Natural killer cell treated with Interleukin-12 subunit alpha and Interleukin-12 subunit beta and Interleukin-15 and Interleukin-18, amount 100 ng/mL, for 72 hours (primary cell): Measurements from ENCODE around the gene PHLDB1. TPM values are rescaled to one million over a fixed set of nuclear protein-coding genes. Genes with fewer than 3 reads are reported as not detected.
"Not testable (repeated sequence)": the region's sequence is repeated elsewhere in the genome, so short reads cannot be mapped to it uniquely, and the experiment has no call there.

Source experiments
- ATAC-seq, 2 donors: fragments of 150-1000 bp; cut with Tn5 transposase in 1 of 2; sonication (Bioruptor Pico), chemical (Tn5 transposase) in 1 of 2; 2 replicates each; pipeline ENCODE4 v1.10.0; 2021
- DNase-seq: peaks from one replicate; pipeline ENCODE4 v3.0.0; 2022; ENCODE audit warnings: low spot score
- H3K27ac Mint-ChIP-seq, 2 donors: 1 replicate in 1 of 2; 2 replicates in 1 of 2; pipeline ENCODE4 v1.8.0; 2022; ENCODE audit warnings: mixed read lengths in 2 of 2, mild to moderate bottlenecking in 1 of 2, moderate library complexity in 1 of 2
- H3K27me3 Mint-ChIP-seq, 2 donors: 1 replicate in 1 of 2; 2 replicates in 1 of 2; pipeline ENCODE4 v1.8.0; 2022; ENCODE audit warnings: mixed read lengths in 2 of 2
- H3K36me3 Mint-ChIP-seq: one replicate; pipeline ENCODE4 v1.8.0; 2022; ENCODE audit warnings: mixed read lengths
- H3K4me1 Mint-ChIP-seq, 2 donors: 1 replicate in 1 of 2; 2 replicates in 1 of 2; pipeline ENCODE4 v1.8.0; 2022; ENCODE audit warnings: low read depth in 2 of 2, mixed read lengths in 2 of 2, mild to moderate bottlenecking in 1 of 2
- H3K4me3 Mint-ChIP-seq: one replicate; pipeline ENCODE4 v1.8.0; 2022; ENCODE audit warnings: mixed read lengths
- H3K9me3 Mint-ChIP-seq: 2 replicates; pipeline ENCODE4 v1.8.0; 2022; ENCODE audit warnings: mixed read lengths
- total RNA-seq, 2 donors: library from RNA; stranded (reverse); gene quantifications; one replicate each; pipeline ENCODE4 v1.2.3, GENCODE V29; 2022

PHLDB1 gene
- total RNA-seq, 2 donors from 2014 or later, result 0.98 to 2.6 TPM

DNA sequence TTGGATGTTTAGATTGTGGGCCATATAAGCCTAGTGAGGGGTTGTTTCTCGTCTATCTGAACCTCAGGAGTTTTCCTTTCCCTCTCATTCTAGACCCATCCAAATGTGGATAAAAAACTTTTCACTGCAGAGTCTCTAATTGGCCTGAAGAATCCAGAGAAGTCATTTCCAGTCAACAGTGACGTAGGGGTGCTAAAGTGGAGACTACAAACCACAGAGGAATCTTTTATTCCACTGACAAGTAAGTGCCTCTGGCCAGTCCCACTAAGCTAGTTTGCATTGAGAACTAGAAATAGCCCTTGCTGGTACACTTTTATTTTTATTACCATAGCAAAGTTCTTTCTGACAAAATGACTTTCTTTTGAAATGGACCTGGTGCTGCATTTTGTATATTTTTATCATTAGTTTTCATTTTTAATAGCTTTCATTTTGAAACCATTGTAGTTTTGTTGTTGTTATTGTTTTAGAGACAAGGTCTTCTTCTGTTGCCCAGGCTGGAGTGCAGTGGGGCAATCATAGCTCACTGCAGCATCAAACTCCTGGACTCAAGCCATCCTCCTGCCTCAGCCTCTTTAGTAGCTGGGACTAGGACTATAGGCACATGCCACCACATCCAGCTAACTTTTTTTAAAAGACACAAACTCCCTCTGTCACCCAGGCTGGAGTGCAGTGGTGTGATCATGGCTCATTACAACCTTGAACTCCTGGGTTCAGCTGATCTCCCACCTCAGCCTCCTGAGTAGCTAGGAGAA, 14.6 kb upstream of the PHLDB1 start:
- ATAC-seq, result no peak
- Mint-ChIP-seq H3K27ac (no peak overlapping the region), H3K9me3 (no peaks in the 10 kb centered on the region), H3K4me3 (no peak overlapping the region), H3K36me3 (peaks cover 23% of the 10 kb centered on the region), H3K27me3 (no peaks in the 10 kb centered on the region), H3K4me1 (peaks cover 7 to 13% of the 10 kb centered on the region in 2 donors)
- DNase-seq, result no peak

DNA sequence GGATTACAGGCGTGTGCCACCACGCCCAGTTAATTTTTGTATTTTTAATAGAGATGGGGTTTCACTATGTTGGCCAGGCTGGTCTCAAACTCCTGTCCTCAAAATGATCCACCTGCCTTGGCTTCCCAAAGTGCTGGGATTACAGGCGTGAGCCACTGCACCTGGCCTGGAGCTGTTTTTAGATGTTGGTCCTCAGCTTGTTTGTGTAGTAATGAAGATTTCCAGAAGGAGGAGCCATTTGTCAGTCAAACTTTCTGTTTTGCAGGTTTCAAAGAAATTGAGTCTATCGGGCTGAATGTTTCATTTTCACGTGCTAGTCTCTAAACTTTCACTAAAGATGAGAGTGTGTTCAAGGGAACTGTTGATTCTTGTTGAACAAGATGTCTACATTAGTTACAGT, 12.4 kb upstream of the PHLDB1 start:
- not testable (repeated sequence) for H3K9me3 Mint-ChIP-seq, H3K27ac Mint-ChIP-seq, H3K4me3 Mint-ChIP-seq, H3K27me3 Mint-ChIP-seq, ATAC-seq, DNase-seq
- H3K36me3 Mint-ChIP-seq, result peaks cover 28% of the 10 kb centered on the region
- peaks cover 7 to 13% of the 10 kb centered on the region in 2 donors for H3K4me1 Mint-ChIP-seq

DNA sequence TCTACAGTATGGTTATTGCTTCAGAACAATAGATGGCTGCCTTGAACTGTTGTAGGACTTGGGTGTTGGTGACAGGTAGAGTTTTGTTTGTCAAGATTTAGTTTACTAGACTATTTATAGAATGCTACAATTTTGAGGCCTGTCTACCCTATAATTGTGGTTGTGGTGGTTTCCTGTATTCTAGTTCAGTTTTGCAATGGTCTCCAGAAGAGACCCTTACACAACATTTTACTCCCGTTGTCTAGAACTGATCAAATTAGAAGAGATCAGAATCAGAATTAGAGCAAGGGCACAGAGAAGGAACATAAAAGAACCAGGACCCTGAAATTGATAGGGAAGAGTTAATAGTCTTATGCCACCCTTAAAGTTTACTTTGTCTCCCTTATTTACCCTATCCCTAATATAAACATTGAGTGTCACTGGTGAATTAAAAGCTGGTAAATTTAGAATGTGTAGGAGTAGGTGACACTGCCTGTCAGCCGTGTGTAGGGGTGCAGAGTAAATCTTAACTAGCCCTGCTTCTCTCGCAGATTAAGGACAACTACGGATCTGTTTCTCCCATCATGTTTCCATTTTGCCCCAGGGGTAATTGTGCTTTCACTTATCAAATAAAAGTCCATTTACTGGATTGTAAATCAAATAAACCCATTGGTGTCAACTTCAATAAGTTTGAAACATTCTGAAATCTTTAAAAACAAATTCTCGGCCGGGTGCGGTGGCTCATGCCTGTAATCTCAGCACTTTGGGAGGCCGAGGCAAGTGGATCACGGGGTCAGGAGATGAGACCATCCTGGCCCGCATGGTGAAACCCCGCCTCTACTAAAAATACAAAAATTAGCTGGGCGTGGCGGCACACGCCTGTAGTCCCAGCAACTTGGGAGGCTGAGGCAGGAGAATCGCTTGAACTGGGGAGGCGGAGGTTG, 10.9 kb upstream of the PHLDB1 start:
- Mint-ChIP-seq H3K4me1 (peaks cover 7 to 13% of the 10 kb centered on the region in 2 donors), H3K36me3 (peaks cover 27% of the 10 kb centered on the region), H3K27ac (peak overlapping the region in 1 of 2 donors; percentile 43)

GRCh38 chr11:118597556-118597955, 9.9 kb upstream of the PHLDB1 start:
- peaks cover 7 to 15% of the 10 kb centered on the region in 2 donors for H3K4me1 Mint-ChIP-seq
- DNase-seq, result no peak
- no peaks in the 10 kb centered on the region for H3K9me3 Mint-ChIP-seq
- H3K27ac Mint-ChIP-seq, result no peak overlapping the region
- H3K4me3 Mint-ChIP-seq, result no peak overlapping the region
- H3K36me3 Mint-ChIP-seq, result peaks cover 36% of the 10 kb centered on the region
- H3K27me3 Mint-ChIP-seq, result no peaks in the 10 kb centered on the region
- ATAC-seq, result no peak

More for the DNA sequence above, 10.9 kb upstream of the PHLDB1 start:
- Mint-ChIP-seq H3K4me3 (no peak overlapping the region), H3K9me3 (no peaks in the 10 kb centered on the region), H3K27me3 (no peaks in the 10 kb centered on the region)
- DNase-seq (no peak), ATAC-seq (peak; percentile 50 to 54)

DNA sequence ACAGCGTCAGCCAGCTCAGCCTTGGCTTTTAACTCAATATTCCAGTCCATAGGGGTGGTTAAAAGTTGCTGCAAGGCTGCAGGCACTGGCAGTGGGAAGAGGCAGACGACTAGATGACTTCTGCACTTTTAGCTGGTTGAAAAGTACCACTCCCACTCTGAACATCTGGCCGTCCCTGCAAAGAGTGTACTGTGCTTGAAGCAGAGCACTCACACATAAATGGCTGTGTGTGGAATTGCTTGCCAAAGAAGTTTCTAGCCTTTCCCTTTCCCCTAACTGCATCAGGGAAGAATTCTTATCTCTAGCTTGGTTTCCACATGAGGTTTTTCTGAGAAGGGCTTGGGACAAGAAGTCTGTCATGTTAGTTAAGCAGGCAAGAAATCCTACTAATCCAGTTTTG, 5.1 kb upstream of the PHLDB1 start:
- Mint-ChIP-seq H3K4me1 (peaks cover 0 to 6% of the 10 kb centered on the region in 2 donors), H3K4me3 (no peak overlapping the region), H3K27ac (no peak overlapping the region), H3K27me3 (no peaks in the 10 kb centered on the region), H3K9me3 (no peaks in the 10 kb centered on the region), H3K36me3 (peaks cover 23% of the 10 kb centered on the region)
- DNase-seq (no peak), ATAC-seq (no peak)

DNA sequence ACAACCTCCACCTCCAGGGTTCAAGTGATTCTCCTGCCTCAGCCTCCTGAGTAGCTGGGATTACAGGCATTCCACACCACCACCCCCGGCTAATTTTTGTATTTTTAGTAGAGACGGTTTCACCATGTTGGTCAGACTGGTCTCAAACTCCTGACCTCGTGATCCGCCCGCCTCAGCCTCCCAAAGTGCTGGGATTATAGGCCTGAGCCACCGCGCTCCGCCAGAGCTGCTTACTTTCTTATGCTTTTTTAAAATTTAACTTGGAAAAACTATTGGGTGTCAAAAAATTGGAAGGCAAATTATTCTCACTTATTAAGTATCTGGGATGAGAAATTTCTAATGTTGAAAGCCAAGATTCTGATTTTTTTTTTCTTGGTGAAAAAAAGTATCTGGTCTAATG, 3.7 kb upstream of the PHLDB1 start:
- H3K9me3 Mint-ChIP-seq, H3K27ac Mint-ChIP-seq, H3K4me3 Mint-ChIP-seq, DNase-seq, H3K4me1 Mint-ChIP-seq, H3K27me3 Mint-ChIP-seq, ATAC-seq: not testable (repeated sequence)
- peaks cover 18% of the 10 kb centered on the region for H3K36me3 Mint-ChIP-seq

DNA sequence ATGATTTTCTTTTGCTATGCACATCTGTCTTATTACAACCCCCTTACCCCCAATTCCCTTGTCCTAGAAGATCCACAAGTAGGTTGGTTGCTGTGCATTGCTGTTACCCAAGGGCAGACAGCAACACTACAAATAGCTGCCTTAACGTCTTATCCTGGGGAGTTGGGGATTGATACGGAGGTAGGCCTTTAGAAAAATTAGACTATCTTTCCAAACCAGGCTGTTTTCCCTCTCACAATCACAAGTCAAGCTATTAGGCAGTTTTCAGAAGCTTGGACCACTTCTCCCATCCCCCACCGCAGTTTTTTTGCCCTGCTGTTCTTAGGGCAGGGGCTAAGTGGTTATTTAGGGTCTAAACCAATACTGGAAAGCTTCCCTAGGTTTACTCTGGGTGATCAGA, 2.8 kb upstream of the PHLDB1 start:
- ATAC-seq (no peak), DNase-seq (no peak)
- Mint-ChIP-seq H3K4me3 (no peak overlapping the region), H3K27me3 (peaks cover 8 to 12% of the 10 kb centered on the region in 2 donors), H3K36me3 (peaks cover 16% of the 10 kb centered on the region), H3K27ac (no peak overlapping the region), H3K9me3 (no peaks in the 10 kb centered on the region), H3K4me1 (peaks cover 12 to 17% of the 10 kb centered on the region in 2 donors)

GRCh38 chr11:118605116-118605867, 2.1 kb upstream of the PHLDB1 start:
- Mint-ChIP-seq H3K4me1 (peaks cover 13 to 23% of the 10 kb centered on the region in 2 donors), H3K27me3 (peaks cover 13 to 19% of the 10 kb centered on the region in 2 donors), H3K36me3 (peaks cover 11% of the 10 kb centered on the region), H3K9me3 (no peaks in the 10 kb centered on the region), H3K27ac (no peak overlapping the region), H3K4me3 (no peak overlapping the region)
- ATAC-seq (no peak), DNase-seq (no peak)

DNA sequence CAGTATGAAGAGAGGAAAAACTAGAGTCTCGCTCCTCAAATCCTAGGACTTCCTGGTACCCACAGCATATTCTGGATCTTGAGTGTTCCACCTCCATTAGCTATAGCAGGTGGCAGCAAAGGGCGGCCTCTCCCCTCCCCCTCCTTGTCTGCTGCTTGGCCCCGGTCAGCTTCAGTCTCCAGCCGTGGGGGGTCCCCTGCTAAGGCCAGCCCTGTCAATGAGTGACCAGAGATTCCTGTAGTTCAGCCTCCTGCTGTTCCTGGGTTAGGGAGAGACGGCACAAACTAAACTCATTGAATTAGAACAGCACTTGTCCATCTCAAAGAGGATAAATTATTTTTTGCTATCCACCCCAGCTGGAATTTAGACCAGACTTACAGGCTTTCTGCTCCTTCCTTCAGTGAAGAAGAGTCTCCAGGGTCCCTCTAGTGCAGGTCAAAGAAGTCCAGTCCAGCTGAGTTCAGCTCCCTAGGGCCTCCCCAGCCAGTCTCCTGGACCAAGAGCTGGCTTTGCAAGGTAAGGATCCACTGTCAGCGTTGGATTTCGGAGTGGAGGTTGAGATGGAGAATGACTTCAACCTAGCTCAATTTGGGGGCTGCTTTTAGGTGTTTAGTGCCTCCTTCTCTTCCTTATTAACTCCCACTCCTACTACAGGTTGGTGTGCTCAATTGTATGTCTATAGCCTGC, 1.1 kb upstream of the PHLDB1 start:
- Mint-ChIP-seq H3K4me3 (peak overlapping the region; percentile 64), H3K27ac (no peak overlapping the region), H3K36me3 (peaks cover 11% of the 10 kb centered on the region), H3K9me3 (no peaks in the 10 kb centered on the region), H3K27me3 (peaks cover 16 to 23% of the 10 kb centered on the region in 2 donors), H3K4me1 (peaks cover 17 to 26% of the 10 kb centered on the region in 2 donors)
- no peak for ATAC-seq
- no peak for DNase-seq

DNA sequence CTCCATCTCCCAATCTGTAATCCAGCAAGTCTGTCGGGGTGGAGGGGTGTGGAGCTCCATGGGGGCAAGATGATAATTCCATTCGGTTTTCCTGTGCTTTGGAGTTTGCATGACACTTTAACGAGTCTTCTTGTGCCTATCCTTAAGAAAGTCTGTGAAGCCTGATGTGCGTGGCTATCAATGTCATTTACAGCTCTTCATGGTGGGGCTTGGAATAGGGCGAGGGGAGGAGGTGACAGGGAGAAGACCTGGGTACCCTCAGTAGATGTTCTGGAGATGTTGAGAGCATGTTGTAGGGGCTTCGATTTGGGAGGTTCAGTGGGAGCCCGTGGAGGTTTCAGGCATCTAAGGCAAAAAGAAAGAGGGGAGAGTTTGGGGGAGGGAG, 579 bp upstream of the PHLDB1 start:
- Mint-ChIP-seq H3K4me1 (peaks cover 19 to 27% of the 10 kb centered on the region in 2 donors), H3K27ac (no peak overlapping the region)
- ATAC-seq, result no peak

DNA sequence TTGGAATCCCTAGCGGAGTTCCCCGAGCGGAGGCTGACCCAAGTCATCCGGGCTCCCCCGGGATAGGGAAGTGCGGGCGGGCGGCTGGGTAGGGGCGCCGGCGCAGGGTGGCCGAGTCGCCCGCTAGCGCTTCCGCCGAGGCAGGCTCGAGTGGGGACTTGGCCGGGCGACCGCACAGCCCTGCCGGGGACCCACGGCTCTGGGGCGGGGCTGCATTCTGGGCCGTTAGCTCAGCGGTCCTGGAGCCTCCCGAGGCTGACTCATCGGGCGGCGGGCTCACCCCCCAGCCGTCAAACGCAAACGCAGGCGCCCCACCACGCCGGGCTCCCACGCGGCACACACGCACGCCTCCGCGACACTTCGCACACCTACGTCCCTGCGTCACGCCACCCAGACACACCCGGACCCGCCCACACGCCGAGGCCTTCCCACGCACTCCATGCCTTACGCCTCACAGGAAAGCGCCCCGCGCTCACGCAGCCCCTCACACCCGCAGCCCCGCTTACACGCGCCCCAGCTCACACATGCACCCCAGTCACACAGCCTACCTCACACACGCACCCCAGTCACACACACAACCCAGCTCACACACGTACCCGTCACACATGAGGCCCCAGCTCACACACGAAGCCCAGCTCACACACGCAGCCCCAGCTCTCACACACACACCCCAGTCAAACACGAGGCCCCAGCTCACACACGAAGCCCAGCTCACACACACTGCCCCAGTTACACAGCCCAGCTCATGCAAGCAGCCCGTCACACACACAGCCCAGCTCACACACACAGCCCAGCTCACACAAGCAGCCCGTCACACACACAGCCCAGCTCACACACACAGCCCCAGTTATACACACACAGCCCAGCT, 1.2 kb downstream of the PHLDB1 start:
- Mint-ChIP-seq H3K27ac (peak overlapping the region; percentile 7 to 17), H3K36me3 (no peaks in the 10 kb centered on the region), H3K27me3 (peaks cover 19 to 26% of the 10 kb centered on the region in 2 donors), H3K4me1 (peaks cover 19 to 25% of the 10 kb centered on the region in 2 donors), H3K4me3 (peak overlapping the region; percentile 85), H3K9me3 (no peaks in the 10 kb centered on the region)
- DNase-seq (peak; percentile 85), ATAC-seq (peak; percentile 78 to 86)

More for the DNA sequence above, 579 bp upstream of the PHLDB1 start:
- peak overlapping the region; percentile 64 for H3K4me3 Mint-ChIP-seq
- no peak for DNase-seq
- peaks cover 17 to 26% of the 10 kb centered on the region in 2 donors for H3K27me3 Mint-ChIP-seq
- peaks cover 6% of the 10 kb centered on the region for H3K36me3 Mint-ChIP-seq
- H3K9me3 Mint-ChIP-seq, result no peaks in the 10 kb centered on the region
